SU-DHL-6 (cell line): ENCODE data around the gene YY1AP1.
"Not testable (repeated sequence)": the region's sequence is repeated elsewhere in the genome, so short reads cannot be mapped to it uniquely, and the experiment has no call there.

Source experiments
- H2AFZ ChIP-seq: fragments of 200-600 bp; sonication (generic); 2 replicates; pipeline ENCODE4 v1.6.1; 2014; ENCODE audit warnings: low read depth, mild to moderate bottlenecking, moderate library complexity, mixed read lengths, antibody characterized with exemption, low read length; ENCODE audit not compliant: severe bottlenecking
- H3F3A ChIP-seq: fragments of 200-600 bp; shearing (Covaris generic); 2 replicates; pipeline ENCODE4 v1.6.0; 2016; ENCODE audit warnings: antibody characterized with exemption, mild to moderate bottlenecking; ENCODE audit not compliant: insufficient read depth
- H3K27ac ChIP-seq: fragments of 200-600 bp; sonication (generic); 2 replicates; pipeline ENCODE4 v1.5.1; 2016; ENCODE audit warnings: low read depth, mild to moderate bottlenecking, low read length, moderate library complexity, mixed read lengths
- H3K27me3 ChIP-seq: fragments of 200-600 bp; sonication (generic), shearing (Covaris generic); 2 replicates; pipeline ENCODE4 v1.6.0; 2014; ENCODE audit warnings: mild to moderate bottlenecking, low read length
- H3K36me3 ChIP-seq: fragments of 200-600 bp; sonication (generic); 2 replicates; pipeline ENCODE4 v1.6.1; 2014; ENCODE audit warnings: mild to moderate bottlenecking, low read length, mixed read lengths
- H3K4me2 ChIP-seq: fragments of 300-600, 200-600 bp; shearing (Covaris generic), sonication (generic); 2 replicates; pipeline ENCODE4 v1.6.0; 2014; ENCODE audit warnings: low read length, low read depth, mild to moderate bottlenecking; ENCODE audit not compliant: poor library complexity, severe bottlenecking
- H3K4me3 ChIP-seq: fragments of 200-600 bp; sonication (generic); 2 replicates; pipeline ENCODE4 v1.5.1; 2014; ENCODE audit warnings: antibody characterized with exemption, low read length, mild to moderate bottlenecking, mixed read lengths; ENCODE audit not compliant: insufficient read depth, poor library complexity, severe bottlenecking
- H3K79me2 ChIP-seq: fragments of 200-600 bp; sonication (generic); 2 replicates; pipeline ENCODE4 v1.6.1; 2014; ENCODE audit warnings: mild to moderate bottlenecking, low read length, moderate library complexity; ENCODE audit not compliant: insufficient read depth
- H3K9ac ChIP-seq: fragments of 200-600 bp; sonication (generic); 2 replicates; pipeline ENCODE4 v1.7.0; 2014; ENCODE audit warnings: mild to moderate bottlenecking, low read length
- H3K9me2 ChIP-seq: fragments of 200-600 bp; sonication (generic); replicated peaks from 2 replicates; pipeline ENCODE4 v1.6.1; 2014; ENCODE audit warnings: low read length; ENCODE audit not compliant: insufficient read depth
- H3K9me3 ChIP-seq: fragments of 200-600 bp; sonication (generic); 2 replicates; pipeline ENCODE4 v1.6.1; 2014; ENCODE audit warnings: low read length, mixed read lengths; ENCODE audit not compliant: insufficient read depth
- H4K20me1 ChIP-seq: fragments of 200-600 bp; sonication (generic); 2 replicates; pipeline ENCODE4 v1.6.1; 2014; ENCODE audit warnings: low read depth, mild to moderate bottlenecking, antibody characterized with exemption, low read length, moderate library complexity, mixed read lengths
- EZH2phosphoT487 ChIP-seq: fragments of 200-600 bp; sonication (generic), shearing (Covaris generic); conservative IDR thresholded peaks from 2 replicates; pipeline ENCODE4 v1.6.1; 2018; ENCODE audit warnings: mild to moderate bottlenecking, antibody characterized with exemption, low read length, moderate library complexity, mixed read lengths
- TF ChIP-seq, protein P1 (sequence below): fragments of 200-600 bp; sonication (generic); IDR thresholded peaks from one replicate; pipeline ENCODE4 v1.5.1; 2017; ENCODE audit warnings: antibody characterized with exemption, mild to moderate bottlenecking, low read length, moderate library complexity; ENCODE audit not compliant: insufficient read depth, poor library complexity, severe bottlenecking

YY1AP1 gene

DNA sequence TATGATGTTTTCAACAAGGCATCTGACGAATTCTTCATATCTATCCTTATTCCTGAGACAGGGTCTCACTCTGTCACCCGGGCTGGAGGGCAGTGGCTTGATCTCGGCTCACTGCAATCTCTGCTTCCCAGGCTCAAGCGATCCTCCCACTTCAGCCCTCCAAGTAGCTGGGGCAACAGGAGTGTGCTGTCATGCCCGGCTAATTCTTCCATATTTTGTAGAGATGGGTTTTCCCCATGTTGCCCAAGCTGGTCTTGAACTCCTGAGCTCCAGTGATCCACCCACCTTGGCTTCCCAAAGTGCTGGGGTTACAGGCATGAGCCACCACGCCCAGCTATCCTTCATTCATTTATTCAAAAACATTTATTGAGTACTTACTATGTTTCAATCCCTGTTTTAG, 8.0 kb downstream of the YY1AP1 start:
- Histone ChIP-seq H2AFZ (no peak overlapping the region), H3F3A (peaks cover 11% of the 10 kb centered on the region; the same call in 1 of the 2 replicates), H3K9me3 (no peaks in the 10 kb centered on the region), H3K36me3 (peaks cover 22% of the 10 kb centered on the region; the same call in 1 of the 2 replicates), H3K27me3 (no peaks in the 10 kb centered on the region), H3K9me2 (no peaks in the 10 kb centered on the region), H3K4me2 (no peak overlapping the region), H3K4me3 (no peak overlapping the region), H3K27ac (no peak overlapping the region), H4K20me1 (peaks cover 14% of the 10 kb centered on the region; the same call in 1 of the 2 replicates), H3K9ac (no peak overlapping the region), H3K79me2 (peaks cover 57% of the 10 kb centered on the region)
- TF ChIP-seq, protein P1, sequence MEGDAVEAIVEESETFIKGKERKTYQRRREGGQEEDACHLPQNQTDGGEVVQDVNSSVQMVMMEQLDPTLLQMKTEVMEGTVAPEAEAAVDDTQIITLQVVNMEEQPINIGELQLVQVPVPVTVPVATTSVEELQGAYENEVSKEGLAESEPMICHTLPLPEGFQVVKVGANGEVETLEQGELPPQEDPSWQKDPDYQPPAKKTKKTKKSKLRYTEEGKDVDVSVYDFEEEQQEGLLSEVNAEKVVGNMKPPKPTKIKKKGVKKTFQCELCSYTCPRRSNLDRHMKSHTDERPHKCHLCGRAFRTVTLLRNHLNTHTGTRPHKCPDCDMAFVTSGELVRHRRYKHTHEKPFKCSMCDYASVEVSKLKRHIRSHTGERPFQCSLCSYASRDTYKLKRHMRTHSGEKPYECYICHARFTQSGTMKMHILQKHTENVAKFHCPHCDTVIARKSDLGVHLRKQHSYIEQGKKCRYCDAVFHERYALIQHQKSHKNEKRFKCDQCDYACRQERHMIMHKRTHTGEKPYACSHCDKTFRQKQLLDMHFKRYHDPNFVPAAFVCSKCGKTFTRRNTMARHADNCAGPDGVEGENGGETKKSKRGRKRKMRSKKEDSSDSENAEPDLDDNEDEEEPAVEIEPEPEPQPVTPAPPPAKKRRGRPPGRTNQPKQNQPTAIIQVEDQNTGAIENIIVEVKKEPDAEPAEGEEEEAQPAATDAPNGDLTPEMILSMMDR = no peak
- TF ChIP-seq EZH2phosphoT487 = no peak

DNA sequence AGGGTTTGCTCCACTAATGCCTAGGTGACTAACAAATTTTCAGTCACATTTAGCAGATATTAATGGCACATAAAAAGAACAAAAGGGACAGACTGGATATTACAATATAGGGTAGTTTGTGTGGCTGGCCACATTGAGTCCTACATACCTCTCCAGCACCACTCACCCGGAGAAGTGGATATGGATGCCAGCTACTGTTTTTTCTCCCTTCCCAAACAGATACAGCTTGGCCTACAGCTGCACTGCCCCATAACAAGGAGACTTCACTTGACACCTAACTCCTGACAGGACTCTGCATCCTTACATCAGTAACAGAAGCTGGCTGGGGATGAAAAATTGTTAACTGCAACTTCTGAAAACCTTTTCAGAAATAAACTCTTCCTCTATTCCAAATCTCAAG, 9.6 kb downstream of the YY1AP1 start:
- Histone ChIP-seq H3K79me2 (peaks cover 41% of the 10 kb centered on the region), H3K36me3 (peaks cover 18% of the 10 kb centered on the region; the same call in 1 of the 2 replicates)
- not testable (repeated sequence) for H2AFZ ChIP-seq, H3F3A ChIP-seq, H3K27me3 ChIP-seq, H4K20me1 ChIP-seq, H3K4me2 ChIP-seq, H3K9me2 ChIP-seq, H3K9me3 ChIP-seq, H3K27ac ChIP-seq, H3K9ac ChIP-seq, H3K4me3 ChIP-seq

DNA sequence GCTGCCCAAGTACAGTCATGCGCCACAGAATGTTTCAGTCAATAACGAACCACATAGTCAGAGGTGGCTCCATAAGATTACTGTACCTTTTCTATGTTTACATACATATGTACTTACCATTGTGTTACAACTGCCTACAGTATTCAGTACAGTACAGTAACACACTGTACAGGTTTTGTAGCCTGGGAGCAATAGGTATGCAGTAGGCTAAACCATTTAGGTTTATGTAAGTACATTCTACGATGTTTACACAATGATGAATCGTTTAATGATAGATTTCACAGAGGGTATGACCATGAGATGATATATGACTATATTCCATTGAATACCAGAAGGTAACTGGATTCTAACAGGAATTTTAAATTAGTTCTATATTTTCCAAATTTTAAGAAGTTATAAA, 10.5 kb downstream of the YY1AP1 start:
- Histone ChIP-seq H3F3A (0 out of 2 replicates have a peak, but pooled peaks cover 7% of the 10 kb centered on the region), H3K9me3 (no peaks in the 10 kb centered on the region), H3K27ac (no peak overlapping the region), H3K4me2 (no peak overlapping the region), H3K36me3 (peaks cover 22% of the 10 kb centered on the region; the same call in 1 of the 2 replicates), H3K4me3 (no peak overlapping the region), H3K27me3 (no peaks in the 10 kb centered on the region), H2AFZ (no peak overlapping the region), H3K9me2 (no peaks in the 10 kb centered on the region), H4K20me1 (peaks cover 7% of the 10 kb centered on the region; the same call in 1 of the 2 replicates), H3K9ac (no peak overlapping the region), H3K79me2 (peaks cover 32% of the 10 kb centered on the region)
- TF ChIP-seq, protein P1 = no peak
- no peak for TF ChIP-seq EZH2phosphoT487

DNA sequence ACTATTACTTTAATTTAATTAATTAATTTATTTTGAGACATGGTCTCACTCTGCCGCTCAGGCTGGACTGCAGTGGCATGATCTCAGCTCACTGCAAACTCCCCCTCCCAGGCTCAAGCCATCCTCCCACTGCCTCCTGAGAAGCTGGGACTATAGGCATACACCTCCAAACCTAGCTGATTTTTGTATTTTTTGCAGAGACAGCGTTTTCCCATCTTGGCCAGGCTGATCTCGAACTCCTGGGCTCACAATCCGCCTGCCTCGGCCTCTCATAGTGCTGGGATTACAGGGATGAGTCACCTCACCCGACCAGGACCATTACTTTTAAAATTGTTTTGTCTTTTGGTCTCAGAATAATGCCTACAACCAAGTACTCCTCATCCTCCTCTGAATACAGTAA, 15.6 kb downstream of the YY1AP1 start:
- Histone ChIP-seq H3K27ac (no peak overlapping the region), H4K20me1 (peaks cover 2% of the 10 kb centered on the region; the same call in 1 of the 2 replicates), H3K9me2 (no peaks in the 10 kb centered on the region), H3K36me3 (peaks cover 40% of the 10 kb centered on the region), H3K79me2 (no peaks in the 10 kb centered on the region), H3K9me3 (no peaks in the 10 kb centered on the region), H3K9ac (no peak overlapping the region), H3K27me3 (no peaks in the 10 kb centered on the region), H2AFZ (no peak overlapping the region), H3K4me3 (no peak overlapping the region), H3K4me2 (no peak overlapping the region), H3F3A (0 out of 2 replicates have a peak, but pooled peaks cover 3% of the 10 kb centered on the region)
- TF ChIP-seq EZH2phosphoT487 = no peak
- TF ChIP-seq, protein P1 = no peak
